Measurements from ENCODE around the gene PYCR2.
"Not testable (repeated sequence)": the region's sequence is repeated elsewhere in the genome, so short reads cannot be mapped to it uniquely, and the experiment has no call there.

PYCR2 gene

DNA sequence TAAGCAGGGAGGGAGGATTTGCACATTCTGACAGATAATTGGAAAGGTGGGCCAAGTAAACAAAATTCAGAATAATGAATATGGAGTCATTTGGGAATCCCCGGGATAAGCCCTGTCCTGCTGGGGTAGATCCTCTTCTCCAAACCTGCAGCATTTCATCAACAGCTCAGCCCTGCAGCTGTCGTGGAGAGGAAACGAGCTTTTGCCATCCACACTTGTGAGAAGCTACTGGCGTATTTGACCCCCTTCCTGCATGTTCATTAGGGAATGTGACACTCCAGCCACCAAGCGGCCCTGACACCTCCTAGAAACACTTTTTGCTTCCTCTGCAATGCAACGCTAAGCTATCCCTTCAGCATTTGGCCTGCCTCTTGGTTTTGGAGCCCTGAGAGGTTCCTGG is 25.0 kb upstream of the PYCR2 start:
- Histone ChIP-seq H3K9ac (ENCODE audit: low read depth, low read length) (no peak overlapping the region), H3K36me3 (ENCODE audit: insufficient read depth, low read length) (no peaks in the 10 kb centered on the region), H3K9me3 (ENCODE audit: control insufficient read depth, insufficient read depth, low read length) (no peaks in the 10 kb centered on the region), H3K4me1 (ENCODE audit: insufficient read depth, low read length) (peaks cover 60% of the 10 kb centered on the region)

GRCh38 chr1:225946803-225947202 is 22.8 kb upstream of the PYCR2 start:
- no peak overlapping the region for H3K9ac ChIP-seq (ENCODE audit: low read depth, low read length)
- peaks cover 73% of the 10 kb centered on the region for H3K4me1 ChIP-seq (ENCODE audit: insufficient read depth, low read length)
- no peaks in the 10 kb centered on the region for H3K36me3 ChIP-seq (ENCODE audit: insufficient read depth, low read length)
- H3K9me3 ChIP-seq (ENCODE audit: control insufficient read depth, insufficient read depth, low read length): no peaks in the 10 kb centered on the region

GRCh38 chr1:225946082-225946620 is 22.1 kb upstream of the PYCR2 start:
- Histone ChIP-seq H3K36me3 (ENCODE audit: insufficient read depth, low read length) (no peaks in the 10 kb centered on the region), H3K9me3 (ENCODE audit: control insufficient read depth, insufficient read depth, low read length) (no peaks in the 10 kb centered on the region), H3K4me1 (ENCODE audit: insufficient read depth, low read length) (peaks cover 77% of the 10 kb centered on the region), H3K9ac (ENCODE audit: low read depth, low read length) (no peak overlapping the region)

DNA sequence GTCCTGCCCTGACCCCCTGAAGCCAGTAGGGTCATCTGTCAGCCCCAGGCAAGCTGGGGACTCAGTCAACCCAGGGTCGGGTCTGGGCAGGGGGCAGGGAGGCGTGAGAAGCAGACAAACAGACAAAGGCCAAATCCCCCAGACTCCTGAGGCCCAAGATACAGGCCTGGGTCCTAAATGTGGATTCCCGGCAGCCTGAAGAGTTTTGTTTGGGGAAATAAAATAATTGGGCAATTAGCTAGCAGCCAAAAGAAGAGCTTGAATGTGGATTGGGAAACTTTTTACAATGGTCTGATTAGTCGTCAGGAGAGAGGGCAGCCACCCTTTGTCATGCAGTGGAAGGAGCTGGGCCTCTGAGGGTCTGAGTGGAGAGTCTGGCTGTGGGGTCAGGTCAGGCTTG is 21.5 kb upstream of the PYCR2 start:
- Histone ChIP-seq H3K9ac (ENCODE audit: low read depth, low read length) (no peak overlapping the region), H3K9me3 (ENCODE audit: control insufficient read depth, insufficient read depth, low read length) (no peaks in the 10 kb centered on the region), H3K4me1 (ENCODE audit: insufficient read depth, low read length) (peaks cover 74% of the 10 kb centered on the region), H3K36me3 (ENCODE audit: insufficient read depth, low read length) (no peaks in the 10 kb centered on the region)

DNA sequence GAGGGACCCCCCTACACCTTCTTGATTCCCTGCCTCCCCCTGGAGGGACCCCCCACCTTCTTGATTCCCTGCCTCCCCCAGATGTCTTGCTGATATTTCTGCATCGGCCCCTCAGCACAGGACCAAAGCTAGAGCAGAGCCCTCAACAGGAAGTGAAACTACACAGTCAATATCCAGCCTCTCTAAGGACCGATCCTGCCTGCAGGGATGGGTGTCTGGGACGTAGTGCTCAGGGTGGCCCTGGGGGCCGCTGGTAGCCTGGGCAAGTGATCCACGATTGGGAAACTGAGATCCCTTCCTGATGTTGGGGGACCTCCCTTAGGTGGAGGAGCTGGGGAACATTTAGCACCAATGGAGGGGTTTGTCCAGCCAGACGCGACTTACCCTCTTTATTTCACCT is 20.9 kb upstream of the PYCR2 start:
- Histone ChIP-seq H3K4me1 (ENCODE audit: insufficient read depth, low read length) (peaks cover 76% of the 10 kb centered on the region), H3K36me3 (ENCODE audit: insufficient read depth, low read length) (no peaks in the 10 kb centered on the region), H3K9ac (ENCODE audit: low read depth, low read length) (no peak overlapping the region), H3K9me3 (ENCODE audit: control insufficient read depth, insufficient read depth, low read length) (no peaks in the 10 kb centered on the region)

GRCh38 chr1:225944387-225944786 is 20.3 kb upstream of the PYCR2 start:
- Histone ChIP-seq H3K4me1 (ENCODE audit: insufficient read depth, low read length) (peaks cover 76% of the 10 kb centered on the region), H3K9ac (ENCODE audit: low read depth, low read length) (no peak overlapping the region), H3K9me3 (ENCODE audit: control insufficient read depth, insufficient read depth, low read length) (no peaks in the 10 kb centered on the region), H3K36me3 (ENCODE audit: insufficient read depth, low read length) (no peaks in the 10 kb centered on the region)

DNA sequence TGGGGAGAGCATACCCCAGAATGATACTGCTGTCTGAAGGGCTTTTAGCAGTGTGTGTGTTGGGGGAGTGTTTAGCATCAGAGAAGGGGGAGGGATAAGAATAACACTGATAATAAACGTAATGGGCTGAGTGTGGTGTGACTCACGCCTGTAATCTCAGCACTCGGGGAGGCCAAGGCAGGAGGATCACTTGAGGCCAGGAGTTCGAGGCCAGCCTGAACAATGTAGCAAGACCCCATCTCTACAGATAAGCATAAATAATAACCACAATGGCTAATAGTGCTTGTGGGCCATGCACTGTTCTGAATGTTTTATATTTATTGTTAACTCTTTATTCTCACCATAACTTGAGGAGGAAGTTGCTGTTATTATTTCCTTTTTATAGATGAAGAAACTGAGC is 19.5 kb upstream of the PYCR2 start:
- Histone ChIP-seq H3K9ac (ENCODE audit: low read depth, low read length) (no peak overlapping the region), H3K36me3 (ENCODE audit: insufficient read depth, low read length) (no peaks in the 10 kb centered on the region), H3K4me1 (ENCODE audit: insufficient read depth, low read length) (peaks cover 68% of the 10 kb centered on the region), H3K9me3 (ENCODE audit: control insufficient read depth, insufficient read depth, low read length) (no peaks in the 10 kb centered on the region)

DNA sequence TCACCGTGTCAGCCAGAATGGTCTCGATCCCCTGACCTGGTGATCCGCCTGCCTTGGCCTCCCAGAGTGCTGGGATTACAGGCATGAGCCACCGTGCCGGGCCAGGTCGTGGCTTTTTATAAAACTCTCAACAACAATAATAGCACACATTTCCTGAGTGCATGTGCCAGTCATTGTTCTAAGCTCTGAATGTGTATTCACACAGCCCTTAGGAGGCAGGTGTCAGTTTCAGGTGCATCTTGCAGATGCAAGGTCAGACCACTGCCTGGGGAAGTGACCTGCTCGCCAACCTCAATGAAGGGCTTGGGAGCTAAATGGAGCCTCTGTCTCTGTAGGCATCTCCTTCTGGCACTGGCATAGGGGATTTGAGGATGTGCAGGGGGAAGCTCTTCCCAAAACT is 18.5 kb upstream of the PYCR2 start:
- H3K4me1 ChIP-seq (ENCODE audit: insufficient read depth, low read length): peaks cover 59% of the 10 kb centered on the region
- no peaks in the 10 kb centered on the region for H3K9me3 ChIP-seq (ENCODE audit: control insufficient read depth, insufficient read depth, low read length)
- no peaks in the 10 kb centered on the region for H3K36me3 ChIP-seq (ENCODE audit: insufficient read depth, low read length)
- no peak overlapping the region for H3K9ac ChIP-seq (ENCODE audit: low read depth, low read length)

- no peak overlapping the region for H3K9ac ChIP-seq (ENCODE audit: low read depth, low read length)
- H3K4me1 ChIP-seq (ENCODE audit: insufficient read depth, low read length): peaks cover 54% of the 10 kb centered on the region
- H3K9me3 ChIP-seq (ENCODE audit: control insufficient read depth, insufficient read depth, low read length): no peaks in the 10 kb centered on the region
- no peaks in the 10 kb centered on the region for H3K36me3 ChIP-seq (ENCODE audit: insufficient read depth, low read length)
These were observed 17.8 kb upstream of the PYCR2 start for GRCh38 chr1:225941942-225942222.

GRCh38 chr1:225941187-225941941 is 17.3 kb upstream of the PYCR2 start, which contains the start of gene LEFTY2:
Gene LEFTY2, minus strand, starts transcription at chr1:225941220. Its CDS starts 80 bp downstream, at chr1:225941140.
- peaks cover 50% of the 10 kb centered on the region for H3K4me1 ChIP-seq (ENCODE audit: insufficient read depth, low read length)
- H3K36me3 ChIP-seq (ENCODE audit: insufficient read depth, low read length): no peaks in the 10 kb centered on the region
- no peaks in the 10 kb centered on the region for H3K9me3 ChIP-seq (ENCODE audit: control insufficient read depth, insufficient read depth, low read length)
- H3K9ac ChIP-seq (ENCODE audit: low read depth, low read length): peak within 1 kb of the TSS; percentile 56; the same call in 1 of the 2 replicates

DNA sequence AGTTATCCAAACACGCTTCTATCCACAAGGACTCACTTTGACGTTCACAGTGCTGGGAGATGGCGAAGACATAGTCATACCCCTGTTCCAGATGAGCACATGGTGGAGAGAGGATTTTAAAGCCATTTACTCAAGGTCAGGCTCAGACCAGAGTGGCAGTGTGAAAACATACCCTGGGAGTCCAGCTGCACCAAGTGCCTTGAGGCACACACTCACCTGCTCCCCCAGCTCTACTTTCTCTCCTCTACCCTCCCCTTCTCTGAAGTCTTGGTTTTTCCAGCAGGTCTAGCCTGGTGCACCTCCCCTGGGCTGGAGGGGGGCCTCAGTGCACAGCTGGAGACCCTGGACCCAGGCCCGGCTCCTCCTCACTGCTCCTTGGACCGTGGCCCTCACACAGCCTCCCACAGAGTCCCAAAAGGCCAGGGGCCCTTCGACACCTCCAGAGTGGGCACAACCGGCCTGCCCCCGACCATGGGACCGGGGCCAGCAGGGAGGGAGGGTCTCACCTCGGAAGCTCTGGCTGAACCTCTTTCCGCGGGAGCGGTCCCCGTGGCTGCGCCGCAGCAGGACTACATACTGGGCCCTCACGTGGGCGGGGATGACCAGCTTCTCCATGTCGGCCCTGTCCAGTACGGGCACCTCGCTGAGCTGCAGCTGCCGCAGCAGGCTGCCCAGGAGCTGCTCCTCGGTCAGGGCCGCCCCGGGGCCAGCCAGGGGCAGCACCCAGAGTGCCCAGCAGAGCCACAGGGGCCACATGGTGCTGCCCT is 16.5 kb upstream of the PYCR2 start:
- Histone ChIP-seq H3K36me3 (ENCODE audit: insufficient read depth, low read length) (no peaks in the 10 kb centered on the region), H3K9me3 (ENCODE audit: control insufficient read depth, insufficient read depth, low read length) (no peaks in the 10 kb centered on the region), H3K4me1 (ENCODE audit: insufficient read depth, low read length) (peaks cover 42% of the 10 kb centered on the region), H3K9ac (ENCODE audit: low read depth, low read length) (no peak overlapping the region)

GRCh38 chr1:225939939-225940310 is 15.9 kb upstream of the PYCR2 start:
- not testable (repeated sequence) for H3K36me3 ChIP-seq (ENCODE audit: insufficient read depth, low read length); H3K9me3 ChIP-seq (ENCODE audit: control insufficient read depth, insufficient read depth, low read length)
- Histone ChIP-seq H3K4me1 (ENCODE audit: insufficient read depth, low read length) (peaks cover 35% of the 10 kb centered on the region), H3K9ac (ENCODE audit: low read depth, low read length) (peak overlapping the region; percentile 56; the same call in 1 of the 2 replicates)

DNA sequence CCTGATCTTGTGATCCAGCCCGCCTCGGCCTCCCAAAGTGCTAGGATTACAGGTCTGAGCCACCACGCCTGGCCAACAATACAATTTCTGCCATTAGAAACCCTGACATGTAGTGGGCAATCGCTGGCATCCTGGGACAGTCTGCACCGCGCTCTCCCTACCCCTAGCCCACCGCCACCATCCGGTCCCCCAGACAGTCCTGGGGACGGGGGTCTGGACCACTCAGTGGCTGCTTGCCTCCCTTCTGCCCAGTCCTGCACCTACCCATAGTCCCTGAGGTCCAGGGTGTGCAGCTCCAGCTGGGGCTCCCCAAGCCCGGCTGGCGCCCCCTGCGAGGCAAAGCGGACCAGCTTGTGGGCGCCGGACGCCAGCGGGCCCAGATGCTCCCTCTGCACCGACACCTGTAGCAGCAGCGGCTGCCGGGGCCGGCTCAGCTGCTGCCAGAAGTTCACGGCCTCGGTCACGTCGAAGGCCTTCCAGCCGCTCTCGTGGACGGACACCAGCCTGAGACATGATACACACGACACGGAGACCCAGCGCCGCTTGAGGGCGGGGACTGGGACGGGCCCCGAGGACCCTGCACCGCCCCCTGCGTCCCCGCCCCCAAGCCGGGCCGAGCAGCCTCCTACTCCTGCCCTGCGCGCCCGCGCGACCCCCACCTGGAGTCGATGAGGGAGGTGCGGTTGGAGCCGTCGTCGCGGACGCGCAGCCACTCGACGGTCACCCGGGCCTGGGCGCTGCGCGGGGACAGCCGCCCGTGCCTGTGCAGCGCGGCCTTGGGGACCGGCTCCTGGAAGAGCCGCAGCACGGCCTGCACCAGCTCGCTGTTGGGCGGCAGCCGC is 15.3 kb upstream of the PYCR2 start:
- H3K36me3 ChIP-seq (ENCODE audit: insufficient read depth, low read length); H3K9me3 ChIP-seq (ENCODE audit: control insufficient read depth, insufficient read depth, low read length): not testable (repeated sequence)
- peak overlapping the region; percentile 56; the same call in 1 of the 2 replicates for H3K9ac ChIP-seq (ENCODE audit: low read depth, low read length)
- peaks cover 29% of the 10 kb centered on the region for H3K4me1 ChIP-seq (ENCODE audit: insufficient read depth, low read length)
